ENCODE results near the gene CD180. TPM values are rescaled to one million over a fixed set of nuclear protein-coding genes. Genes with fewer than 3 reads are reported as not detected.
A peak's percentile ranks its signal among the peaks of the same experiment; 100 is the strongest.

The CD180 gene
- total and polyA plus RNA-seq, 9 donors, result 0.66 to 1.7 (median 0.88) TPM

GRCh38 chr5:67190410-67190809 lies 6.2 kb downstream of the CD180 start:
- no peak for DNase-seq
- Histone ChIP-seq H3K36me3 (ENCODE audit: control insufficient read depth, insufficient read depth, low read length) (no peaks in the 10 kb centered on the region), H3K4me3 (ENCODE audit: low read length) (no peak overlapping the region), H3K9me3 (replicated peaks; ENCODE audit: control insufficient read depth, low read depth, low read length) (peaks cover 2% of the 10 kb centered on the region), H3K4me1 (ENCODE audit: control insufficient read depth, insufficient read depth, low read length) (peaks cover 7% of the 10 kb centered on the region), H3K27me3 (ENCODE audit: control insufficient read depth, insufficient read depth, low read length) (no peaks in the 10 kb centered on the region), H3K27ac (ENCODE audit: low read length) (no peak overlapping the region)
- 83% methylated on average over 3 of the region's 4 CpGs for WGBS (ENCODE audit: insufficient coverage)

DNA sequence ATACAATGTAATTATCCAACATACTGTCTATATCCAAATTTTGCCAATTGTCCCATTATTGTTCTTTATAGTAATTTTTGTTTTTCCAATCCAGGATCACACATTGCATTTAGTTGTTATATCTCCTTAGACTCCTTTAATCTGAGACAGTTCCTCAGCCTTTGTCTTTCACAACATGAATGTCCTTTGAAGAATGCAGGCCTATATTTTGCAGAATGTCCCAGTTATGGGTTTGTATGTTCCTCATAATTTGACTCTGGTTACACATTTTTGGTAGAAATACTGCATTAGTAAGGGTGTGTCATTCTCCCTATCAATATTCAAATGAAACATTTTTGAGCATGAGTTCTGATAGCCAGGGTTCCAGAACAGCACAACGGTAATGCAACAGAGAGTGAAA lies 6.7 kb downstream of the CD180 start:
- DNase-seq, result no peak
- Histone ChIP-seq H3K4me1 (ENCODE audit: control insufficient read depth, insufficient read depth, low read length) (peaks cover 7% of the 10 kb centered on the region), H3K36me3 (ENCODE audit: control insufficient read depth, insufficient read depth, low read length) (no peaks in the 10 kb centered on the region), H3K27ac (ENCODE audit: low read length) (no peak overlapping the region), H3K4me3 (ENCODE audit: low read length) (no peak overlapping the region), H3K27me3 (ENCODE audit: control insufficient read depth, insufficient read depth, low read length) (no peaks in the 10 kb centered on the region), H3K9me3 (replicated peaks; ENCODE audit: control insufficient read depth, low read depth, low read length) (peaks cover 2% of the 10 kb centered on the region)
- WGBS (ENCODE audit: insufficient coverage), result no CpG with 5 or more reads among the region's 1 CpG

GRCh38 chr5:67189079-67189354 lies 7.6 kb downstream of the CD180 start:
- peaks cover 2% of the 10 kb centered on the region for H3K9me3 ChIP-seq (replicated peaks; ENCODE audit: control insufficient read depth, low read depth, low read length)
- no peak for DNase-seq
- no peak overlapping the region for H3K4me3 ChIP-seq (ENCODE audit: low read length)
- no peak overlapping the region for H3K27ac ChIP-seq (ENCODE audit: low read length)
- H3K36me3 ChIP-seq (ENCODE audit: control insufficient read depth, insufficient read depth, low read length), result no peaks in the 10 kb centered on the region
- 90% methylated on average over 2 of the region's 3 CpGs for whole genome bisulfite sequencing (ENCODE audit: insufficient coverage)
- H3K4me1 ChIP-seq (ENCODE audit: control insufficient read depth, insufficient read depth, low read length), result peaks cover 7% of the 10 kb centered on the region
- no peaks in the 10 kb centered on the region for H3K27me3 ChIP-seq (ENCODE audit: control insufficient read depth, insufficient read depth, low read length)

DNA sequence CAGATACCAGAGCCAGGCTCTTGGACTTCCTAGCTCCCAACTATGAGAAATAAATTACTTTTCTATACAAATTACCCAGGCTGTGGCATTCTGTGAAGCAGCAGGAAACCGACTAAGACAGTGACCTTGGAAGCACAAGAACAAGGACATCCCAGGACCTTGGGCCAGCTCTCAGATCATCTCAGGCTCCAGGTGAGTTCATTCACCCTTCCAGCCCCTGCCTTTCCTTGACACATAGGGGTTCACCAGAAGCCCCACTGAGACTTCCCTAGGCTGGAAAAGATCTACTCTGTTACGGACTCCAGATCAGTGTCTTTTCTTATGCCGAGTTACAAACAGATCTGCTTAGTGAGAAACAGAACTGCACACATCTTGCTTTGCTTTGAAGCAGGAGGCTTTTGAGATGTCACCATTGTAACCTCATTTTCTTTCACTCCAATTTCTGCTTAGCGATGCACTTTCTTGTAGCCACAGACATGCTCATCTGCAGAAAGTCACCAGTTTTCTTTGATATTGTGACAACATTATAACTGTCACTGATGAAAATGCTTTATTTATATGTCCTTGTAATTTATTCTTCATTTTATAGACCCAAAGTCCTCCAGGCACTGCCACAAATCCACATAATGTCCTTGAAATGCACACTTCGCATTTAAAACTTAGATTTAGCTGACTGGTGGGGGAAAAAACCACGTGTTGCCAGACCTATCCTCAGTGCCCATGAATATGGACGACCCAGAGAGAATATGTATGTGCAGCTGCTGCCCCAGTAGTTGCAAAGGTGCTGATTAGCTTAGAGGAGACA lies 8.1 kb downstream of the CD180 start:
- WGBS (ENCODE audit: insufficient coverage), result 90% methylated on average over 5 of the region's 7 CpGs
- H3K36me3 ChIP-seq (ENCODE audit: control insufficient read depth, insufficient read depth, low read length), result no peaks in the 10 kb centered on the region
- no peak overlapping the region for H3K4me3 ChIP-seq (ENCODE audit: low read length)
- H3K27ac ChIP-seq (ENCODE audit: low read length), result no peak overlapping the region
- H3K4me1 ChIP-seq (ENCODE audit: control insufficient read depth, insufficient read depth, low read length), result peaks cover 7% of the 10 kb centered on the region
- no peaks in the 10 kb centered on the region for H3K27me3 ChIP-seq (ENCODE audit: control insufficient read depth, insufficient read depth, low read length)
- H3K9me3 ChIP-seq (replicated peaks; ENCODE audit: control insufficient read depth, low read depth, low read length), result peaks cover 2% of the 10 kb centered on the region
- DNase-seq, result no peak

DNA sequence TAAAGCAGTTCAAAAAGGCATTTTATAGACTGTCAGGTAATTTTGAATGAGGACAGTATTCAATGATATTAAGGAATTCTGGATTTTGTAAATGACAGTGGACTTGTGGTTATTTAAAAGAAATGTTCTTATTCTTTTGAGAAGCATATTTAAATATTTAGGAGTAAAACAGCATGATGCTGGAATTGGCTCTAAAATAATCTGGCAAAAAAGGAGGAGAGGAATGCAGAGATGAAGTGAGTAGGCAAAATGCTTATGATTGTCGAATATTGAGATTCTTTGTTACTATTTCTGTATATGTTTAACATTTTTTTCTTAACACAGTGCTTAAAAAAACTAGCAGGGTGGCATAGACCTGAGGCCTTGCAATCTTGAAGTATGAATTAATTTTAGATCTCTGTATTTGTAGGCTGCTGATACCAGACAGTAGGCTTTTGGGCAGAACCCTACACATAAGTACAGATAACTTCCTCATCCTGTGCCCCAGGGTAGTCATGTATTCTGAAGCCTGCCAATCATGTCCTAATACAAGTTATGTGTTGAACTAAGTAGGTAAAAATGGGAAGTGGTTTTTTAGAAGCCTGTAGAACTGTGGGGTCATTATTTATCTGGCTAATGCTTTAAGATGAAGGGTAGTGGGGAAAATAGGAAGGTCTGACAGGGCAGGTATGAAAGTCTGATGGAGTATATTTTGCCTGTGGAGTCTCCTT lies 9.4 kb downstream of the CD180 start:
- DNase-seq, result peak; percentile 58
- WGBS (ENCODE audit: insufficient coverage), result no CpG with 5 or more reads among the region's 1 CpG
- Histone ChIP-seq H3K4me1 (ENCODE audit: control insufficient read depth, insufficient read depth, low read length) (peaks cover 6% of the 10 kb centered on the region), H3K36me3 (ENCODE audit: control insufficient read depth, insufficient read depth, low read length) (no peaks in the 10 kb centered on the region), H3K27me3 (ENCODE audit: control insufficient read depth, insufficient read depth, low read length) (no peaks in the 10 kb centered on the region), H3K27ac (ENCODE audit: low read length) (no peak overlapping the region), H3K9me3 (replicated peaks; ENCODE audit: control insufficient read depth, low read depth, low read length) (no peaks in the 10 kb centered on the region), H3K4me3 (ENCODE audit: low read length) (no peak overlapping the region)

DNA sequence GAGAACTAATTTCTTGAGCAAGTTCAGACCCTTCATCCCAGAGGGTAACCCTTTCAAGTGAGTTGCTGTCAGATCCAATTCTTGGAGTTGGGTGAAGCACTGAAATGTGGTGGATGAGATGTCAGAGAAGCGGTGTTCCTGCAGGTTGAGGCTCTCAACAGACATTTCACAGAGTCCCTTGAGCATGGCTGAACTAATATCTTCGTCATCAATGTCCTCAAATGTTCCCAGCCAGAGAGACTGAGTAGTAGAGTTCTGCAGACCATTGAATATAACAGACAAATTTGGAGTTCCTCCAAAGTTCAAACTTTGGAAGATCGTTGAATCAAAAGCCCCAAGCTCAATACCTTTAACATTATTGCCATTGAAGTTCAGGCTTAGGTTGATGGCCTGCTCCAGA lies 12.7 kb downstream of the CD180 start:
- no peak for DNase-seq
- peaks cover 10% of the 10 kb centered on the region for H3K4me1 ChIP-seq (ENCODE audit: control insufficient read depth, insufficient read depth, low read length)
- no peaks in the 10 kb centered on the region for H3K9me3 ChIP-seq (replicated peaks; ENCODE audit: control insufficient read depth, low read depth, low read length)
- no peak overlapping the region for H3K4me3 ChIP-seq (ENCODE audit: low read length)
- no peaks in the 10 kb centered on the region for H3K36me3 ChIP-seq (ENCODE audit: control insufficient read depth, insufficient read depth, low read length)
- H3K27ac ChIP-seq (ENCODE audit: low read length), result no peak overlapping the region
- WGBS (ENCODE audit: insufficient coverage), result 100% methylated on average over 1 of the region's 3 CpGs
- H3K27me3 ChIP-seq (ENCODE audit: control insufficient read depth, insufficient read depth, low read length), result no peaks in the 10 kb centered on the region

- DNase-seq, result peak; percentile 73
Observed at GRCh38 chr5:67182301-67182790, 14.3 kb downstream of the CD180 start.

GRCh38 chr5:67181648-67182221 lies 14.9 kb downstream of the CD180 start:
- Histone ChIP-seq H3K4me1 (ENCODE audit: control insufficient read depth, insufficient read depth, low read length) (peaks cover 10% of the 10 kb centered on the region), H3K9me3 (replicated peaks; ENCODE audit: control insufficient read depth, low read depth, low read length) (peaks cover 2% of the 10 kb centered on the region), H3K4me3 (ENCODE audit: low read length) (no peak overlapping the region), H3K27ac (ENCODE audit: low read length) (no peak overlapping the region), H3K27me3 (ENCODE audit: control insufficient read depth, insufficient read depth, low read length) (no peaks in the 10 kb centered on the region), H3K36me3 (ENCODE audit: control insufficient read depth, insufficient read depth, low read length) (no peaks in the 10 kb centered on the region)
- peak; percentile 41 for DNase-seq
- 45% methylated on average over 4 of the region's 5 CpGs for WGBS (ENCODE audit: insufficient coverage)

More at GRCh38 chr5:67182301-67182790, 14.3 kb downstream of the CD180 start:
- 0% methylated on average over 1 of the region's 6 CpGs for WGBS (ENCODE audit: insufficient coverage)
- Histone ChIP-seq H3K27ac (ENCODE audit: low read length) (no peak overlapping the region), H3K36me3 (ENCODE audit: control insufficient read depth, insufficient read depth, low read length) (no peaks in the 10 kb centered on the region), H3K27me3 (ENCODE audit: control insufficient read depth, insufficient read depth, low read length) (no peaks in the 10 kb centered on the region), H3K9me3 (replicated peaks; ENCODE audit: control insufficient read depth, low read depth, low read length) (no peaks in the 10 kb centered on the region), H3K4me3 (ENCODE audit: low read length) (no peak overlapping the region), H3K4me1 (ENCODE audit: control insufficient read depth, insufficient read depth, low read length) (peaks cover 10% of the 10 kb centered on the region)

DNA sequence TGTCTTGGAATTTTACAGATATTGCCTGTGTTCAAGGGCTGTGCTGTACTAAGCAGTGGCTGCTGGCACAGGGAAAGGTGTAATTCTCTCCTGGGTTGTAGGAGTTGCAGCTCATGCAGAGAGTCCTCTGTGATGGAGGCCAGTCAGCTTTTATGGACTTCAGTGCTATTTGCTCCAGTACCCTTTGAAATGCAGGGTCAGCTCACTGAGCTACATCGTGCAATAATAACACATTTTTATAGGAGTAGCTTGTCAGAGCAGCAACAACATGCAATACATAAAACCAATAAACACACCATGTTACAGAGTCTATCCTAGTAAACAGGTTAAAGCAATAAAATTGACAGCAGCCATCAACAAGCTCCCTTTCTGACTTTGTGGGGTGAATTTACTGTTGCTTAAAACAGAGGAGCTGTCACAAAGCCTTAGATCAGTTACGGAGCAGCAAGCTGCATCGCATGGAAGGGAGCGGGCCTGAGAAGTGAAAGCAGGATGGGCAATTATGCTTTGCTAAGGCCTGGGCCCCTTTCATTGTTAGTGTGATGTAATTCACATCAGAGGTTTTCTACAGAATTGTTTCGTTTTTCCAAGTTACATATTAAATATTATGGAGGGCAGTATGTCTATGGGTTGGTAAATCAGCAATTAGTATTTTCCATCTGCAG lies 16.8 kb downstream of the CD180 start:
- no peak for DNase-seq
- no CpG with 5 or more reads among the region's 5 CpGs for WGBS (ENCODE audit: insufficient coverage)
- no peaks in the 10 kb centered on the region for H3K36me3 ChIP-seq (ENCODE audit: control insufficient read depth, insufficient read depth, low read length)
- H3K4me1 ChIP-seq (ENCODE audit: control insufficient read depth, insufficient read depth, low read length), result peaks cover 10% of the 10 kb centered on the region
- peaks cover 2% of the 10 kb centered on the region for H3K9me3 ChIP-seq (replicated peaks; ENCODE audit: control insufficient read depth, low read depth, low read length)
- no peak overlapping the region for H3K27ac ChIP-seq (ENCODE audit: low read length)
- no peaks in the 10 kb centered on the region for H3K27me3 ChIP-seq (ENCODE audit: control insufficient read depth, insufficient read depth, low read length)
- H3K4me3 ChIP-seq (ENCODE audit: low read length), result no peak overlapping the region

GRCh38 chr5:67178966-67179365 lies 17.6 kb downstream of the CD180 start:
- 93% methylated on average over 3 of the region's 7 CpGs for WGBS (ENCODE audit: insufficient coverage)
- no peak overlapping the region for H3K27ac ChIP-seq (ENCODE audit: low read length)
- H3K36me3 ChIP-seq (ENCODE audit: control insufficient read depth, insufficient read depth, low read length), result no peaks in the 10 kb centered on the region
- no peak for DNase-seq
- H3K4me3 ChIP-seq (ENCODE audit: low read length), result no peak overlapping the region
- peaks cover 2% of the 10 kb centered on the region for H3K9me3 ChIP-seq (replicated peaks; ENCODE audit: control insufficient read depth, low read depth, low read length)
- H3K27me3 ChIP-seq (ENCODE audit: control insufficient read depth, insufficient read depth, low read length), result no peaks in the 10 kb centered on the region
- H3K4me1 ChIP-seq (ENCODE audit: control insufficient read depth, insufficient read depth, low read length), result peaks cover 10% of the 10 kb centered on the region
